OCI-LY1 (cell line): ENCODE results near the gene LIME1.

ENCODE experiments used
- H2AFZ ChIP-seq: fragments of 200-600 bp; sonication (generic), shearing (Covaris generic); 2 replicates; pipeline ENCODE4 v1.6.0; 2014; ENCODE audit warnings: antibody characterized with exemption, mild to moderate bottlenecking, low read length
- H3F3A ChIP-seq: fragments of 200-600 bp; sonication (generic), shearing (Covaris generic); 2 replicates; pipeline ENCODE4 v1.6.0; 2014; ENCODE audit warnings: mild to moderate bottlenecking, antibody characterized with exemption, low read length, moderate library complexity; ENCODE audit not compliant: insufficient read depth
- H3K27ac ChIP-seq: fragments of 200-600 bp; sonication (generic); 2 replicates; pipeline ENCODE4 v1.5.1; 2014; ENCODE audit warnings: low read length, mixed run types, mild to moderate bottlenecking, low read depth; ENCODE audit not compliant: poor library complexity, severe bottlenecking
- H3K27me3 ChIP-seq: fragments of 200-600 bp; sonication (generic); 2 replicates; pipeline ENCODE4 v1.6.0; 2014; ENCODE audit warnings: antibody characterized with exemption, mild to moderate bottlenecking, low read length, moderate library complexity; ENCODE audit not compliant: insufficient read depth
- H3K36me3 ChIP-seq: fragments of 200-600 bp; sonication (generic); 2 replicates; pipeline ENCODE4 v1.6.1; 2014; ENCODE audit warnings: mild to moderate bottlenecking, antibody characterized with exemption, low read length, moderate library complexity, mixed read lengths; ENCODE audit not compliant: insufficient read depth
- H3K4me1 ChIP-seq: fragments of 200-600 bp; sonication (generic); 2 replicates; pipeline ENCODE4 v1.5.1; 2014; ENCODE audit warnings: mild to moderate bottlenecking, low read length, moderate library complexity; ENCODE audit not compliant: insufficient read depth, severe bottlenecking
- H3K4me2 ChIP-seq: fragments of 200-600 bp; sonication (generic), shearing (Covaris generic); 2 replicates; pipeline ENCODE4 v1.6.1; 2014; ENCODE audit warnings: low read length
- H3K4me3 ChIP-seq: fragments of 200-600 bp; sonication (generic); 2 replicates; pipeline ENCODE4 v1.5.1; 2014; ENCODE audit warnings: low read length, low read depth, mild to moderate bottlenecking, mixed read lengths; ENCODE audit not compliant: poor library complexity, severe bottlenecking
- H3K79me2 ChIP-seq: fragments of 200-600 bp; shearing (Covaris generic); 2 replicates; pipeline ENCODE4 v1.6.1; 2016; ENCODE audit warnings: mixed run types, low read length, mixed read lengths; ENCODE audit not compliant: insufficient read depth
- H3K9ac ChIP-seq: fragments of 200-600 bp; sonication (generic), shearing (Covaris generic); 2 replicates; pipeline ENCODE4 v1.6.1; 2014; ENCODE audit warnings: mild to moderate bottlenecking, low read length, mixed read lengths
- H3K9me2 ChIP-seq: fragments of 200-600 bp; sonication (generic), shearing (Covaris generic); 2 replicates; pipeline ENCODE4 v1.6.1; 2014; ENCODE audit warnings: low read depth, mild to moderate bottlenecking, low read length, mixed read lengths
- H3K9me3 ChIP-seq: fragments of 200-600 bp; shearing (Covaris generic); 2 replicates; pipeline ENCODE4 v1.6.1; 2014; ENCODE audit warnings: low read length, mixed read lengths
- H4K20me1 ChIP-seq: fragments of 200-600 bp; sonication (generic), shearing (Covaris generic); 2 replicates; pipeline ENCODE4 v1.6.0; 2016; ENCODE audit warnings: mild to moderate bottlenecking, low read length; ENCODE audit not compliant: insufficient read depth
- EZH2 ChIP-seq: fragments of 200-600 bp; sonication (generic), shearing (Covaris generic); IDR thresholded peaks from 2 replicates; pipeline ENCODE4 v1.8.0; 2017; ENCODE audit warnings: borderline replicate concordance, mixed run types, mild to moderate bottlenecking, antibody characterized with exemption, low read length, moderate library complexity, mixed read lengths
- TF ChIP-seq, protein P1 (sequence below): fragments of 200-600 bp; sonication (generic), shearing (Covaris generic); IDR thresholded peaks from 2 replicates; pipeline ENCODE4 v1.5.1; 2017; ENCODE audit warnings: mild to moderate bottlenecking, antibody characterized with exemption, low read length, moderate library complexity, mixed read lengths

Gene LIME1

DNA sequence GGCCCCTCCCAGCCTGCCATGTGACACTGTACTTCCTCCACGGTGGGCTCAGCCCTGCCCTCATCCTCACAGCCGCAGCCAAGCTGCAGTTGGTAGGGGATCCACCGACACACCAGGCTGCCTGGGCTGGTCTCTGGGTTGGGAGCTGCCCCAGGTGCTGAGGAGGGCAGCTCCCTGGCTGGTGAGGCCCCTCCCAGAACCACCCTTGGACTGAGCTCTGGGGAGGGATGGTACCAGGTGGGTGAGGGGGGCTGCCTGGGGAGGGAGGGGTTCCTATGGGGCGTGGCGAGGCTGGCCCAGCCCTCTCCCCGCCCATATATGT is 40.2 kb upstream of the LIME1 start:
- Histone ChIP-seq H3K9me2 (no peaks in the 10 kb centered on the region), H3K27me3 (no peaks in the 10 kb centered on the region), H4K20me1 (no peaks in the 10 kb centered on the region), H3K9me3 (no peaks in the 10 kb centered on the region), H3K79me2 (no peaks in the 10 kb centered on the region), H3K4me2 (no peak overlapping the region), H3K9ac (no peak overlapping the region), H3K36me3 (no peaks in the 10 kb centered on the region; the same call in 1 of the 2 replicates), H3K27ac (no peak overlapping the region), H3K4me1 (no peaks in the 10 kb centered on the region), H3F3A (no peaks in the 10 kb centered on the region), H3K4me3 (no peak overlapping the region), H2AFZ (no peak overlapping the region)
- TF ChIP-seq, protein P1, sequence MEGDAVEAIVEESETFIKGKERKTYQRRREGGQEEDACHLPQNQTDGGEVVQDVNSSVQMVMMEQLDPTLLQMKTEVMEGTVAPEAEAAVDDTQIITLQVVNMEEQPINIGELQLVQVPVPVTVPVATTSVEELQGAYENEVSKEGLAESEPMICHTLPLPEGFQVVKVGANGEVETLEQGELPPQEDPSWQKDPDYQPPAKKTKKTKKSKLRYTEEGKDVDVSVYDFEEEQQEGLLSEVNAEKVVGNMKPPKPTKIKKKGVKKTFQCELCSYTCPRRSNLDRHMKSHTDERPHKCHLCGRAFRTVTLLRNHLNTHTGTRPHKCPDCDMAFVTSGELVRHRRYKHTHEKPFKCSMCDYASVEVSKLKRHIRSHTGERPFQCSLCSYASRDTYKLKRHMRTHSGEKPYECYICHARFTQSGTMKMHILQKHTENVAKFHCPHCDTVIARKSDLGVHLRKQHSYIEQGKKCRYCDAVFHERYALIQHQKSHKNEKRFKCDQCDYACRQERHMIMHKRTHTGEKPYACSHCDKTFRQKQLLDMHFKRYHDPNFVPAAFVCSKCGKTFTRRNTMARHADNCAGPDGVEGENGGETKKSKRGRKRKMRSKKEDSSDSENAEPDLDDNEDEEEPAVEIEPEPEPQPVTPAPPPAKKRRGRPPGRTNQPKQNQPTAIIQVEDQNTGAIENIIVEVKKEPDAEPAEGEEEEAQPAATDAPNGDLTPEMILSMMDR: no peak
- TF ChIP-seq EZH2: no peak

DNA sequence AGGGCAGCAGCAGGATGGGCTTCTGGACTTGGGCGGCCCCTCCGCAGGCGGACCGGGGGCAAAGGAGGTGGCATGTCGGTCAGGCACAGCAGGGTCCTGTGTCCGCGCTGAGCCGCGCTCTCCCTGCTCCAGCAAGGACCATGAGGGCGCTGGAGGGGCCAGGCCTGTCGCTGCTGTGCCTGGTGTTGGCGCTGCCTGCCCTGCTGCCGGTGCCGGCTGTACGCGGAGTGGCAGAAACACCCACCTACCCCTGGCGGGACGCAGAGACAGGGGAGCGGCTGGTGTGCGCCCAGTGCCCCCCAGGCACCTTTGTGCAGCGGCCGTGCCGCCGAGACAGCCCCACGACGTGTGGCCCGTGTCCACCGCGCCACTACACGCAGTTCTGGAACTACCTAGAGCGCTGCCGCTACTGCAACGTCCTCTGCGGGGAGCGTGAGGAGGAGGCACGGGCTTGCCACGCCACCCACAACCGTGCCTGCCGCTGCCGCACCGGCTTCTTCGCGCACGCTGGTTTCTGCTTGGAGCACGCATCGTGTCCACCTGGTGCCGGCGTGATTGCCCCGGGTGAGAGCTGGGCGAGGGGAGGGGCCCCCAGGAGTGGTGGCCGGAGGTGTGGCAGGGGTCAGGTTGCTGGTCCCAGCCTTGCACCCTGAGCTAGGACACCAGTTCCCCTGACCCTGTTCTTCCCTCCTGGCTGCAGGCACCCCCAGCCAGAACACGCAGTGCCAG is 39.7 kb upstream of the LIME1 start, which contains the start of gene TNFRSF6B:
TSS of gene TNFRSF6B (plus strand) at position 25 of the 729 bp plus-strand sequence. CDS start at position 141, 116 bp downstream.
- no peak within 1 kb of the TSS for H3K4me3 ChIP-seq
- H3K4me1 ChIP-seq: no peaks in the 10 kb centered on the region
- no peaks in the 10 kb centered on the region; the same call in 1 of the 2 replicates for H3K36me3 ChIP-seq
- H3F3A ChIP-seq: no peaks in the 10 kb centered on the region
- no peaks in the 10 kb centered on the region for H3K9me2 ChIP-seq
- no peaks in the 10 kb centered on the region for H3K9me3 ChIP-seq
- H3K79me2 ChIP-seq: no peaks in the 10 kb centered on the region
- H3K27ac ChIP-seq: no peak within 1 kb of the TSS
- no peak for TF ChIP-seq EZH2
- TF ChIP-seq, protein P1: no peak
- H2AFZ ChIP-seq: no peak within 1 kb of the TSS
- H3K9ac ChIP-seq: no peak within 1 kb of the TSS
- no peaks in the 10 kb centered on the region for H4K20me1 ChIP-seq
- no peak within 1 kb of the TSS for H3K4me2 ChIP-seq
- H3K27me3 ChIP-seq: no peaks in the 10 kb centered on the region

DNA sequence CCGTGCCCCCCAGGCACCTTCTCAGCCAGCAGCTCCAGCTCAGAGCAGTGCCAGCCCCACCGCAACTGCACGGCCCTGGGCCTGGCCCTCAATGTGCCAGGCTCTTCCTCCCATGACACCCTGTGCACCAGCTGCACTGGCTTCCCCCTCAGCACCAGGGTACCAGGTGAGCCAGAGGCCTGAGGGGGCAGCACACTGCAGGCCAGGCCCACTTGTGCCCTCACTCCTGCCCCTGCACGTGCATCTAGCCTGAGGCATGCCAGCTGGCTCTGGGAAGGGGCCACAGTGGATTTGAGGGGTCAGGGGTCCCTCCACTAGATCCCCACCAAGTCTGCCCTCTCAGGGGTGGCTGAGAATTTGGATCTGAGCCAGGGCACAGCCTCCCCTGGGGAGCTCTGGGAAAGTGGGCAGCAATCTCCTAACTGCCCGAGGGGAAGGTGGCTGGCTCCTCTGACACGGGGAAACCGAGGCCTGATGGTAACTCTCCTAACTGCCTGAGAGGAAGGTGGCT is 39.1 kb upstream of the LIME1 start:
- no peaks in the 10 kb centered on the region for H3K4me1 ChIP-seq

More for the DNA sequence above, 39.1 kb upstream of the LIME1 start:
- no peak overlapping the region for H3K4me3 ChIP-seq
- no peaks in the 10 kb centered on the region for H3F3A ChIP-seq
- TF ChIP-seq, protein P1: no peak
- no peak for TF ChIP-seq EZH2
- no peaks in the 10 kb centered on the region for H4K20me1 ChIP-seq
- H3K9me3 ChIP-seq: no peaks in the 10 kb centered on the region
- H3K27ac ChIP-seq: no peak overlapping the region
- H3K36me3 ChIP-seq: no peaks in the 10 kb centered on the region; the same call in 1 of the 2 replicates
- no peaks in the 10 kb centered on the region for H3K27me3 ChIP-seq
- no peak overlapping the region for H3K9ac ChIP-seq
- H3K9me2 ChIP-seq: no peaks in the 10 kb centered on the region
- H3K79me2 ChIP-seq: no peaks in the 10 kb centered on the region
- no peak overlapping the region for H2AFZ ChIP-seq
- no peak overlapping the region for H3K4me2 ChIP-seq
